Measurements from ENCODE around the gene TP53I11.

Gene TP53I11

GRCh38 chr11:44916801-44917385 is 33.8 kb downstream of the TP53I11 start:
- H3K27ac ChIP-seq (ENCODE audit: low read length): no peak overlapping the region

GRCh38 chr11:44916331-44916730 is 34.4 kb downstream of the TP53I11 start:
- no peak overlapping the region for H3K4me3 ChIP-seq (ENCODE audit: low read length)

More at GRCh38 chr11:44916801-44917385, 33.8 kb downstream of the TP53I11 start:
- Histone ChIP-seq H3K4me3 (ENCODE audit: low read length) (no peak overlapping the region), H3K4me1 (ENCODE audit: insufficient read depth, low read length) (peaks cover 7% of the 10 kb centered on the region), H3K9me3 (ENCODE audit: insufficient read depth, low read depth, low read length) (no peaks in the 10 kb centered on the region), H3K27me3 (ENCODE audit: insufficient read depth, low read length) (no peaks in the 10 kb centered on the region), H3K36me3 (ENCODE audit: insufficient read depth, low read depth, low read length) (no peaks in the 10 kb centered on the region; the same call in 1 of the 2 replicates), H3K9ac (ENCODE audit: low read depth, low read length) (no peak overlapping the region)

GRCh38 chr11:44915621-44916020 is 35.1 kb downstream of the TP53I11 start:
- Histone ChIP-seq H3K9me3 (ENCODE audit: insufficient read depth, low read depth, low read length) (no peaks in the 10 kb centered on the region), H3K4me1 (ENCODE audit: insufficient read depth, low read length) (peaks cover 11% of the 10 kb centered on the region), H3K36me3 (ENCODE audit: insufficient read depth, low read depth, low read length) (no peaks in the 10 kb centered on the region; the same call in 1 of the 2 replicates), H3K9ac (ENCODE audit: low read depth, low read length) (no peak overlapping the region), H3K4me3 (ENCODE audit: low read length) (no peak overlapping the region), H3K27ac (ENCODE audit: low read length) (no peak overlapping the region), H3K27me3 (ENCODE audit: insufficient read depth, low read length) (no peaks in the 10 kb centered on the region)

More at GRCh38 chr11:44916331-44916730, 34.4 kb downstream of the TP53I11 start:
- peaks cover 11% of the 10 kb centered on the region for H3K4me1 ChIP-seq (ENCODE audit: insufficient read depth, low read length)
- no peaks in the 10 kb centered on the region for H3K9me3 ChIP-seq (ENCODE audit: insufficient read depth, low read depth, low read length)
- no peaks in the 10 kb centered on the region; the same call in 1 of the 2 replicates for H3K36me3 ChIP-seq (ENCODE audit: insufficient read depth, low read depth, low read length)
- no peaks in the 10 kb centered on the region for H3K27me3 ChIP-seq (ENCODE audit: insufficient read depth, low read length)
- no peak overlapping the region for H3K9ac ChIP-seq (ENCODE audit: low read depth, low read length)
- no peak overlapping the region for H3K27ac ChIP-seq (ENCODE audit: low read length)

- Histone ChIP-seq H3K36me3 (ENCODE audit: insufficient read depth, low read depth, low read length) (no peaks in the 10 kb centered on the region), H3K9me3 (ENCODE audit: insufficient read depth, low read depth, low read length) (no peaks in the 10 kb centered on the region), H3K4me3 (ENCODE audit: low read length) (no peak overlapping the region), H3K27ac (ENCODE audit: low read length) (no peak overlapping the region), H3K27me3 (ENCODE audit: insufficient read depth, low read length) (no peaks in the 10 kb centered on the region), H3K9ac (ENCODE audit: low read depth, low read length) (no peak overlapping the region), H3K4me1 (ENCODE audit: insufficient read depth, low read length) (peaks cover 11% of the 10 kb centered on the region)
Measured at GRCh38 chr11:44915004-44915403, 35.7 kb downstream of the TP53I11 start.

- Histone ChIP-seq H3K36me3 (ENCODE audit: insufficient read depth, low read depth, low read length) (no peaks in the 10 kb centered on the region), H3K4me1 (ENCODE audit: insufficient read depth, low read length) (peaks cover 11% of the 10 kb centered on the region), H3K27me3 (ENCODE audit: insufficient read depth, low read length) (no peaks in the 10 kb centered on the region), H3K9me3 (ENCODE audit: insufficient read depth, low read depth, low read length) (no peaks in the 10 kb centered on the region), H3K9ac (ENCODE audit: low read depth, low read length) (no peak overlapping the region), H3K4me3 (ENCODE audit: low read length) (no peak overlapping the region), H3K27ac (ENCODE audit: low read length) (no peak overlapping the region)
Measured at GRCh38 chr11:44914105-44914504, 36.6 kb downstream of the TP53I11 start.

- H3K9ac ChIP-seq (ENCODE audit: low read depth, low read length): no peak overlapping the region
- H3K27me3 ChIP-seq (ENCODE audit: insufficient read depth, low read length): no peaks in the 10 kb centered on the region
- no peak overlapping the region for H3K27ac ChIP-seq (ENCODE audit: low read length)
- H3K9me3 ChIP-seq (ENCODE audit: insufficient read depth, low read depth, low read length): no peaks in the 10 kb centered on the region
- H3K36me3 ChIP-seq (ENCODE audit: insufficient read depth, low read depth, low read length): no peaks in the 10 kb centered on the region
- H3K4me1 ChIP-seq (ENCODE audit: insufficient read depth, low read length): peaks cover 11% of the 10 kb centered on the region
- no peak overlapping the region for H3K4me3 ChIP-seq (ENCODE audit: low read length)
Measured at GRCh38 chr11:44913502-44913901, 37.2 kb downstream of the TP53I11 start.

GRCh38 chr11:44912270-44912987 is 38.3 kb downstream of the TP53I11 start:
- H3K4me1 ChIP-seq (ENCODE audit: insufficient read depth, low read length): peaks cover 11% of the 10 kb centered on the region
- H3K9ac ChIP-seq (ENCODE audit: low read depth, low read length): no peak overlapping the region
- no peak overlapping the region for H3K4me3 ChIP-seq (ENCODE audit: low read length)
- no peak overlapping the region for H3K27ac ChIP-seq (ENCODE audit: low read length)
- no peaks in the 10 kb centered on the region for H3K27me3 ChIP-seq (ENCODE audit: insufficient read depth, low read length)
- H3K36me3 ChIP-seq (ENCODE audit: insufficient read depth, low read depth, low read length): no peaks in the 10 kb centered on the region
- no peaks in the 10 kb centered on the region for H3K9me3 ChIP-seq (ENCODE audit: insufficient read depth, low read depth, low read length)

- H3K9ac ChIP-seq (ENCODE audit: low read depth, low read length): no peak overlapping the region
- peak overlapping the region; percentile 41; the same call in 1 of the 2 replicates for H3K4me3 ChIP-seq (ENCODE audit: low read length)
- H3K27me3 ChIP-seq (ENCODE audit: insufficient read depth, low read length): no peaks in the 10 kb centered on the region
- no peaks in the 10 kb centered on the region for H3K9me3 ChIP-seq (ENCODE audit: insufficient read depth, low read depth, low read length)
- H3K27ac ChIP-seq (ENCODE audit: low read length): no peak overlapping the region
- no peaks in the 10 kb centered on the region for H3K36me3 ChIP-seq (ENCODE audit: insufficient read depth, low read depth, low read length)
- H3K4me1 ChIP-seq (ENCODE audit: insufficient read depth, low read length): peaks cover 11% of the 10 kb centered on the region
Measured at GRCh38 chr11:44911029-44911814, 39.5 kb downstream of the TP53I11 start.

GRCh38 chr11:44910591-44910990 is 40.1 kb downstream of the TP53I11 start:
- H3K9me3 ChIP-seq (ENCODE audit: insufficient read depth, low read depth, low read length): no peaks in the 10 kb centered on the region
- H3K9ac ChIP-seq (ENCODE audit: low read depth, low read length): no peak overlapping the region
- H3K4me1 ChIP-seq (ENCODE audit: insufficient read depth, low read length): peaks cover 16% of the 10 kb centered on the region
- H3K27me3 ChIP-seq (ENCODE audit: insufficient read depth, low read length): no peaks in the 10 kb centered on the region
- no peaks in the 10 kb centered on the region for H3K36me3 ChIP-seq (ENCODE audit: insufficient read depth, low read depth, low read length)
- no peak overlapping the region for H3K27ac ChIP-seq (ENCODE audit: low read length)
- H3K4me3 ChIP-seq (ENCODE audit: low read length): no peak overlapping the region

GRCh38 chr11:44909557-44909956 is 41.1 kb downstream of the TP53I11 start:
- Histone ChIP-seq H3K36me3 (ENCODE audit: insufficient read depth, low read depth, low read length) (no peaks in the 10 kb centered on the region), H3K4me1 (ENCODE audit: insufficient read depth, low read length) (peaks cover 16% of the 10 kb centered on the region), H3K9ac (ENCODE audit: low read depth, low read length) (no peak overlapping the region), H3K4me3 (ENCODE audit: low read length) (no peak overlapping the region), H3K9me3 (ENCODE audit: insufficient read depth, low read depth, low read length) (no peaks in the 10 kb centered on the region), H3K27me3 (ENCODE audit: insufficient read depth, low read length) (no peaks in the 10 kb centered on the region), H3K27ac (ENCODE audit: low read length) (no peak overlapping the region)

- Histone ChIP-seq H3K36me3 (ENCODE audit: insufficient read depth, low read depth, low read length) (no peaks in the 10 kb centered on the region), H3K4me3 (ENCODE audit: low read length) (no peak overlapping the region), H3K4me1 (ENCODE audit: insufficient read depth, low read length) (peaks cover 8% of the 10 kb centered on the region; the same call in 1 of the 2 replicates), H3K9me3 (ENCODE audit: insufficient read depth, low read depth, low read length) (no peaks in the 10 kb centered on the region), H3K27ac (ENCODE audit: low read length) (no peak overlapping the region), H3K27me3 (ENCODE audit: insufficient read depth, low read length) (no peaks in the 10 kb centered on the region), H3K9ac (ENCODE audit: low read depth, low read length) (no peak overlapping the region)
Measured at GRCh38 chr11:44906649-44907048, 44.0 kb downstream of the TP53I11 start.
